OCI-M1 (cell line): ENCODE results near the gene TSTD2.
"Not testable (repeated sequence)": the region's sequence is repeated elsewhere in the genome, so short reads cannot be mapped to it uniquely, and the experiment has no call there.

Experiments used
- DNase-seq: peaks from one replicate; lab custom pipeline; 2025; lab: John Stamatoyannopoulos, UW

TSTD2 gene

GRCh38 chr9:97586909-97587308 lies 46.3 kb downstream of the TSTD2 start:
- DNase-seq: not testable (repeated sequence)

DNA sequence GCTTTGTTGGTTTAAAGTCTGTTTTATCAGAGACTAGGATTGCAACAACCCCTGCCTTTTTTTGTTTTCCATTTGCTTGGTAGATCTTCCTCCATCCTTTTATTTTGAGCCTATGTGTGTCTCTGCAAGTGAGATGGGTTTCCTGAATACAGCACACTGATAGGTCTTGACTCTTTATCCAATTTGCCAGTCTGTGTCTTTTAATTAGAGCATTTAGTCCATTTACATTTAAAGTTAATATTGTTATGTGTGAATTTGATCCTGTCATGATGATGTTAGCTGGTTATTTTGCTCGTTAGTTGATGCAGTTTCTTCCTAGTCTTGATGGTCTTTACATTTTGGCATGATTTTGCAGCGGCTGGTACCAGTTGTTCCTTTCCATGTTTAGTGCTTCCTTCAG lies 48.4 kb downstream of the TSTD2 start:
- not testable (repeated sequence) for DNase-seq

DNA sequence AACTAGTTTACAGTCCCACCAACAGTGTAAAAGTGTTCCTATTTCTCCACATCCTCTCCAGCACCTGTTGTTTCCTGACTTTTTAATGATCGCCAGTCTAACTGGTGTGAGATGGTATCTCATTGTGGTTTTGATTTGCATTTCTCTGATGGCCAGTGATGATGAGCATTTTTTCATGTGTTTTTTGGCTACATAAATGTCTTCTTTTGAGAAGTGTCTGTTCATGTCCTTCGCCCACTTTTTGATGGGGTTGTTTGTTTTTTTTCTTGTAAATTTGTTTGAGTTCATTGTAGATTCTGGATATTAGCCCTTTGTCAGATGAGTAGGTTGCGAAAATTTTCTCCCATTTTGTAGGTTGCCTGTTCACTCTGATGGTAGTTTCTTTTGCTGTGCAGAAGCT lies 51.6 kb downstream of the TSTD2 start:
- not testable (repeated sequence) for DNase-seq

- DNase-seq: no peak
Measured at GRCh38 chr9:97579914-97580313, 53.3 kb downstream of the TSTD2 start.

DNA sequence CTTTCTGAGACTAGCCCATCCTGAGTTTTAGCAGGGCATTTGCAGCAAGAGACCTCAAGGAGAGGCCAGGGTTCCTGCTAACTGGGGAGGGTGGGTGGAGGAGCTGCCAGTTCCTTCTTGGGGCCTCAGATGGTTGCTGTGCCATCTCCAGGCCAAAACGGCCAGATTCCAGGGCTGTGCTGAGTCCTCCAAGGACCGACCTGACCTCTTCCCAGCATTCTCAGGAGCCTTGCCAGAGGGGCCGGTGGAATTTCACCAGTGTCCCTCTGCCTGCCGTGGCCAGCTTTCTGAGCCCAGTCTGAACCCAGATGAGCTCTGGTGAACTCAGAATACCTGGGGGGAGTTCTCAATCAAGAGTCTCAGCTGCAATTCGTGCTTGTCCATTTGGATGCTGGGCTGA lies 54.3 kb downstream of the TSTD2 start:
- DNase-seq: no peak

- DNase-seq: no peak
Measured at GRCh38 chr9:97577051-97577450, 56.1 kb downstream of the TSTD2 start.

DNA sequence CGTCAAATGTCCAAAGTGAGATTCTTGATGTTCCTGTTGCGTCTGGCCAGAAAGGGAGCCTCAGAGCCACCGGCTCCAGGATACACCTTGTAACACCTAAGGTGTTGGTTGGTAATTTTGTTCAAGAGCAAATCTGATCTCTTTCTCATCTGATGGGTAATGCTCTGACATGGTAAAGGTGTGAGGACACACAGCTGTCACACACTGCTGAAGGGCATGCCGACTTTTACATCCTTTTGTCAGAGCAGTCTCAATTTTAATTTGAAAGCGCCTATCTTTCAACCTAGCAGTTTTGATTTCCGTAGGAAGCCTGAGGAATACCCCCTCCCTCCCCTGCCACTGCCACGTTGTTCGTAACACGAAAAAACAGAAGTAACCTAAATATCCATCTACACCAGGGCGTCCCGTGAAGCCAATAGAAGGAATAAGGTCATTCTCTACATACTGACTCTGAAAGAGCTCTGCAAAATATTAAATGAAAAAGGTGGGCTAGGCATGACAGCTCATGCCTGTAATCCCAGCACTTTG lies 57.4 kb downstream of the TSTD2 start:
- DNase-seq: no peak

GRCh38 chr9:97574921-97575672 lies 58.1 kb downstream of the TSTD2 start:
- not testable (repeated sequence) for DNase-seq

DNA sequence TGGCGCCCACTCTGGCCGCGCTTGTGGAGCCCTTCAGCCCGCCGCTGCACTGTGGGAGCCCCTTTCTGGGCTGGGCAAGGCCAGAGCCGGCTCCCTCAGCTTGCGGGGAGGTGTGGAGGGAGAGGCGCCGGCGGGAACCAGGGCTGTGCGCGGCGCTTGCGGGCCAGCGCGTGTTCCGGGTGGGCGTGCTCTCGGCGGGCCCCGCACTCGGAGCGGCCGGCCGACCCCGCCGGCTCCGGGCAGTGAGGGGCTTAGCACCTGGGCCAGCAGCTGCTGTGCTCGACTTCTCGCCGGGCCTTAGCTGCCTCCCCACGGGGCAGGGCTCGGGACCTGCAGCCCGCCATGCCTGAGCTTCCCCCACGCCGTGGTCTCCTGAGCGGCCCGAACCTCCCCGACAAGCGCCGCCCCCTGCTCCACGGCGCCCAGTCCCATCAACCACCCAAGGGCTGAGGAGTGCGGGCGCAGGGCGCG lies 59.0 kb downstream of the TSTD2 start:
- DNase-seq: not testable (repeated sequence)

GRCh38 chr9:97573482-97574073 lies 59.6 kb downstream of the TSTD2 start:
- no peak for DNase-seq

DNA sequence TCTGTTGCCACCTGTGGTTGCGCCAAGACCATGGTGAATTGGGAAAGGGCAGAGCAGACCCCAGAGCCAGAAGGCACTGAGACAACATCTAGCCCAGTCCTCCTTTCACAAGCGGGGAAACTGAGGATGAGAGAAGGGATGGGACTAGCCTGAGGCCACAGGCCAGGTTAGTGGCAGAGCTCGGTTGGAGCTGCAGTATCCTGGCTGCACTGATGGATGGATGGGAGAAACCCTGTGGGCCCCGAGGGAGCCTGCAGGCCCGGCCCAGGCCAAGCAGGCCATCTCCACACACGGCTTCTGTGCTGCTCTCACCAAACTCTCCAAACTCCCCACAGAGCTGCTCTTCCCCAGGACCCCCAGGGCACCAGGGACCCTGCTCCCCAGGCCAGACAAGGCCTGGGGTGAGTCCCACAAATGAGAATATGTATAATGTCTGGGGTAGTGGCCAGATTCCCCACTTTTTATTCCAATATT lies 60.2 kb downstream of the TSTD2 start:
- DNase-seq: no peak

DNA sequence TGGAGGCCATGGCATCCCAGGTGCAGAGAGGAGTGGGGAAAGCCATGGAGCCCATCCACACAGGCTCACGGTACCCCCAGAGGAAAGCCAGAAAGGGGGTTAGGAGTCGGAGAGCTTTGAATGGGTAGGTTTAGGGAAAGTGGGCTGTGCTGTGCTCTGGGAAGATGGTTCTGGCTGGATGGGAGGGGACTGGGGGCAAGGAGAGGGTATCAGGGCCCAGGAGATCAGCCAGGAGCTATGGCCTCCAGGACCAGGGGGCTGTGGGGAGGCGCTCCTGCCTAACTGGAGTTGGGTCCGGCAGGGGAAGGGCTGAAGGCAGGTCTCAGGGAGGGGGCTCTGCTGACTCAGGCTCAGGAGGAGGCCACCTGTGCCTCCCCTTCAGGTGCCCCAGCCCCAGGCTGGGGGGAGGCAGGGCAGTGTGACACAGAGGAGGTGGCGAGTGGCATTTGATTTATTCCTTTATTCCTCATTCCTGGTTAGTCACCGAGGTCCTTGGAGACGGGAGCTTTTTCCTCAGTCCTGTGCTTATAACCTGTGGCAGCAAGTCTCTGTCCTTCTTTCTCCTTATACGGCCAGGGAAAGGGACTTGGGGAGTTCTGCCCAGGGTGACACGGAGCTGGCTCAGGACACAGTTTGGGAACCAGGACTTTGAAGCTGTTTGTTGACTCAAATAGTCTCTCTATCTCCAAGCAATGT lies 60.8 kb downstream of the TSTD2 start:
- DNase-seq: no peak

- DNase-seq: no peak
Measured at GRCh38 chr9:97571664-97572063, 61.5 kb downstream of the TSTD2 start.

GRCh38 chr9:97570899-97571298 lies 62.3 kb downstream of the TSTD2 start:
- no peak for DNase-seq

DNA sequence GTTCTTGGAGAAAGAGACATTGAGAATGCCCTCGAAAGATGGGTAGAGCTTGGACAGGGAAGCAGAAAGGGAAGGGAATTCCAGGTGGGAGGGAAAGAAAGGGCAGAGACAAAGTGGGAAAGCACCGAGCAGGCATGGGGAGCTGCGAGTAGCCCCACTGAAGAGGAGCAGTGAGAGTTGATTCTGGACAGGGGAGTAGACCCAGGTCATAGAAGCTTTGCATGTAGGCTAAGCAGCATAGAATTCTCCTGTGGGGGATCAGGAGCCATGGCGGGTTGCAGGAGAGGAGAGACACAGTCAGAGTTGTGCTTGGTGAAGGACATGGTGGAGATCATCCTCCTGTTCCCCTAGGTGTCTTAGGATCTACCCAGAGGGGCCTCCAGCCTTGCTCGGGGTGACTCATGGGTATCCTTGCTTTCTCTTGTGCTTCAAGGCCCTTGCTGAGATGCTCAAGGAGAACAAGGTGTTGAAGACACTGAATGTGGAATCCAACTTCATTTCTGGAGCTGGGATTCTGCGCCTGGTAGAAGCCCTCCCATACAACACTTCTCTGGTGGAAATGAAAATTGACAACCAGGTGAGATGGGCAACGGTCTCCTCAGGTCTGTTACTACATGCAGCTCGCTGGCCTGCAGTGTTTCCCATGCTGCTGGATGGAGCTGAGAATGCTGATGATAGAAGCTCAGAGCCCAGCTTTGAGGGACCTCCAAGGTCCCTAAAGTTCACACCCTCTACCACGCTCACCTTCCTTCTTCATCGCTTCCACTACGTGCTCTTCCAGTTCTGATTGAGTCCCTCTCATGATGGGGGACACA lies 64.5 kb downstream of the TSTD2 start:
- no peak for DNase-seq

DNA sequence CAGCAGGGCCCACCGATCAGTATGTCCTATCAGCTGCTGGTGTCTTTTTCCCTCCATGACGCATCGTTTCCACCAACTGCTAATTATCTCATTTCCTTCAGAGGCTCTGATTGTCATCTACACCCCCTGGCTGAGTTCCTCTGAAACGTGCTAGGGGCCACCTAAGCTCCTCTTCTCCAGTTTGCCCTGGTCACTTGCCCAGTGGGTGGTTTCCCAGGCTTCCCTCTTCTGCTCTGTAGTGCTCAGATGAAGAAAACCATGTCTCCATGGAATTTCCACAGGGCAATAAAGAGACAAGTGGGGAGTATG lies 65.3 kb downstream of the TSTD2 start:
- DNase-seq: peak; percentile 34

DNA sequence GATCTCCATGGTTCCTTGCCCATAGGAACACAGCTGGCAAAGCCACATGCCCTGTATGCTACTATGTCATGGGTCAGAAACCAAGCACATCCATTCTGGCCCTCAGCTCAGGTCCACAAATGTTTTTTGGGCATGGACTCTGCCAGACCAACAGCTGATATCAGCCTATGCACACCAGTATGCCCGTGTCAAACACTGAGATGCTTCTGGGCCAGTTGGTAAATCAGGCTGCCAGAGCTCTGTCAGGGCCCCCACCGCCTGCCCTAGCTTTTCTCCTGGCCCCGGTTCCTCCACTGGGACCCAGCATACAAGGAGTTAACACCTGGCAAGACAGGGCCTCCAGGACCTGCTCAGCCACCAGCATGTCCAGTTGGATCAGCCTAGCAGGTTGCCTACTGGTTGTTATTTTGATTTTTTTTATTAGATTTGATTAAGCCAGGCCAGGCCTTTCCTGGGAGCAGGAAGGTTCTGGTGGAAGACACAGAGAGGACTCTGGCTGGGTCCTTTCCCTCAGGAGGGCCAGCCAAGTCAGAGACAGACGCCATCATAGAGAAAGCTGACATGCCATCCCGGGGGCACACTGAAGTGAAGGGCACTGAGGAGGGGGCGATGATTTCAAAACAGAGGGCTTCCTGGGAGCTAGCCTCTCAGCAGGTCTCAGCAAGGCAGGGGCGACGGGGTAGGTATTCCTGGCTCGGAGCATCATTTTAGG lies 65.8 kb downstream of the TSTD2 start:
- DNase-seq: no peak

DNA sequence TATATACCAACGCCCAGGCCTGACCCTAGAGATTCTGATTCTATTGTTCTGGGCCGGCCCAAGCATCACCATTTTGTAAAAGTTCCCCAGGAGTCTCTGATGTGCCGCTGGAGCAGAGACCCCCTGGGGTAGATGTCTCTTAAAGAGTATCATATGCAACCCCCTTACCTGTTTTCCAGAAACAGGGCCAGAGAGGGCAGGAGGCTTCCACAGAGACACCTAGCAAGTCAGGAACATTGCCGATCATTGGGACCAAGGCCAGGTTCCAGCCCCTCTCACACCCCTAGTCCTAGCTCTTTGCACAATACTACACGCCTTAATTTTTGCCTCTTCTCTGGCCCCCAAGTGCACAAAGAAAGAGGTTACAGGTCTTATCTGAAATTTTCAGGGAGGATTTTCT lies 67.9 kb downstream of the TSTD2 start:
- no peak for DNase-seq

- peak; percentile 55 for DNase-seq
Measured at GRCh38 chr9:97564291-97565175, 68.6 kb downstream of the TSTD2 start.

GRCh38 chr9:97563458-97564135 lies 69.6 kb downstream of the TSTD2 start:
- no peak for DNase-seq
